HUES48 (cell line): Measurements from ENCODE around the gene LIPT2.

Source experiments
- H3K27ac ChIP-seq: one replicate; pipeline ENCODE4 v1.7.0; 2013; ENCODE audit warnings: low read depth, low read length, inconsistent platforms
- H3K27me3 ChIP-seq: 2 replicates; pipeline ENCODE4 v1.6.1; 2013; ENCODE audit warnings: mild to moderate bottlenecking, low read length; ENCODE audit not compliant: control insufficient read depth, insufficient read depth
- H3K36me3 ChIP-seq: 2 replicates; pipeline ENCODE4 v1.6.1; 2013; ENCODE audit warnings: low read length; ENCODE audit not compliant: control insufficient read depth, insufficient read depth
- H3K4me1 ChIP-seq: 2 replicates; pipeline ENCODE4 v1.6.1; 2013; ENCODE audit warnings: mild to moderate bottlenecking, low read length; ENCODE audit not compliant: control insufficient read depth, insufficient read depth
- H3K4me3 ChIP-seq: 2 replicates; pipeline ENCODE4 v1.5.1; 2013; ENCODE audit warnings: mild to moderate bottlenecking, low read depth, low read length
- H3K9ac ChIP-seq: 2 replicates; pipeline ENCODE4 v1.6.1; 2013; ENCODE audit warnings: mild to moderate bottlenecking, low read depth, low read length, moderate library complexity
- H3K9me3 ChIP-seq: 2 replicates; pipeline ENCODE4 v1.6.1; 2013; ENCODE audit warnings: low read length; ENCODE audit not compliant: control insufficient read depth, insufficient read depth

Gene LIPT2

GRCh38 chr11:74494916-74495315 lies 1.4 kb upstream of the LIPT2 start:
- Histone ChIP-seq H3K4me1 (peaks cover 7% of the 10 kb centered on the region), H3K9ac (no peak overlapping the region), H3K27ac (no peak overlapping the region), H3K4me3 (no peak overlapping the region), H3K36me3 (no peaks in the 10 kb centered on the region), H3K9me3 (no peaks in the 10 kb centered on the region), H3K27me3 (no peaks in the 10 kb centered on the region)

- Histone ChIP-seq H3K9ac (peak overlapping the region; percentile 57), H3K27me3 (no peaks in the 10 kb centered on the region), H3K4me3 (peak overlapping the region; percentile 77), H3K4me1 (peaks cover 7% of the 10 kb centered on the region), H3K9me3 (no peaks in the 10 kb centered on the region), H3K27ac (peak overlapping the region; percentile 98), H3K36me3 (no peaks in the 10 kb centered on the region)
Measured at GRCh38 chr11:74493791-74494630, 487 bp upstream of the LIPT2 start.

GRCh38 chr11:74492084-74492483 lies 1.4 kb downstream of the LIPT2 start:
- peak overlapping the region; percentile 22 for H3K27ac ChIP-seq
- H3K4me3 ChIP-seq = no peak overlapping the region; the same call in 1 of the 2 replicates
- H3K27me3 ChIP-seq = no peaks in the 10 kb centered on the region
- no peaks in the 10 kb centered on the region for H3K36me3 ChIP-seq
- no peaks in the 10 kb centered on the region for H3K9me3 ChIP-seq
- H3K9ac ChIP-seq = no peak overlapping the region
- peaks cover 7% of the 10 kb centered on the region for H3K4me1 ChIP-seq

- no peak overlapping the region for H3K4me3 ChIP-seq
- peaks cover 7% of the 10 kb centered on the region for H3K4me1 ChIP-seq
- no peak overlapping the region for H3K27ac ChIP-seq
- H3K9ac ChIP-seq = no peak overlapping the region
- no peaks in the 10 kb centered on the region for H3K27me3 ChIP-seq
- H3K9me3 ChIP-seq = no peaks in the 10 kb centered on the region
- H3K36me3 ChIP-seq = no peaks in the 10 kb centered on the region
Measured at GRCh38 chr11:74490941-74491340, 2.6 kb downstream of the LIPT2 start.

GRCh38 chr11:74487875-74488274 lies 5.6 kb downstream of the LIPT2 start:
- Histone ChIP-seq H3K27me3 (no peaks in the 10 kb centered on the region), H3K9ac (no peak overlapping the region), H3K27ac (no peak overlapping the region), H3K4me1 (no peaks in the 10 kb centered on the region), H3K4me3 (no peak overlapping the region), H3K9me3 (no peaks in the 10 kb centered on the region), H3K36me3 (no peaks in the 10 kb centered on the region)

- H3K27ac ChIP-seq = no peak overlapping the region
- H3K27me3 ChIP-seq = no peaks in the 10 kb centered on the region
- H3K4me3 ChIP-seq = no peak overlapping the region
- H3K9ac ChIP-seq = no peak overlapping the region
- H3K36me3 ChIP-seq = no peaks in the 10 kb centered on the region
- H3K9me3 ChIP-seq = no peaks in the 10 kb centered on the region
- H3K4me1 ChIP-seq = no peaks in the 10 kb centered on the region
Measured at GRCh38 chr11:74485868-74486267, 7.7 kb downstream of the LIPT2 start.

- Histone ChIP-seq H3K27me3 (no peaks in the 10 kb centered on the region), H3K36me3 (no peaks in the 10 kb centered on the region), H3K27ac (no peak overlapping the region), H3K4me1 (no peaks in the 10 kb centered on the region), H3K9ac (no peak overlapping the region), H3K4me3 (no peak overlapping the region), H3K9me3 (no peaks in the 10 kb centered on the region)
Measured at GRCh38 chr11:74480688-74481417, 12.7 kb downstream of the LIPT2 start.

GRCh38 chr11:74479732-74480123 lies 13.8 kb downstream of the LIPT2 start:
- no peak overlapping the region for H3K4me3 ChIP-seq
- H3K9ac ChIP-seq = no peak overlapping the region
- no peaks in the 10 kb centered on the region for H3K9me3 ChIP-seq
- H3K36me3 ChIP-seq = no peaks in the 10 kb centered on the region
- H3K27me3 ChIP-seq = no peaks in the 10 kb centered on the region
- H3K27ac ChIP-seq = no peak overlapping the region
- no peaks in the 10 kb centered on the region for H3K4me1 ChIP-seq

- Histone ChIP-seq H3K4me3 (no peak overlapping the region), H3K36me3 (no peaks in the 10 kb centered on the region), H3K9me3 (no peaks in the 10 kb centered on the region)
Measured at GRCh38 chr11:74478877-74479731, 14.4 kb downstream of the LIPT2 start.

GRCh38 chr11:74476536-74476935 lies 17.0 kb downstream of the LIPT2 start:
- Histone ChIP-seq H3K27me3 (no peaks in the 10 kb centered on the region), H3K36me3 (no peaks in the 10 kb centered on the region), H3K9ac (no peak overlapping the region), H3K4me3 (no peak overlapping the region), H3K27ac (no peak overlapping the region), H3K4me1 (no peaks in the 10 kb centered on the region), H3K9me3 (no peaks in the 10 kb centered on the region)

More at GRCh38 chr11:74478877-74479731, 14.4 kb downstream of the LIPT2 start:
- H3K27me3 ChIP-seq = no peaks in the 10 kb centered on the region
- no peak overlapping the region for H3K9ac ChIP-seq
- H3K4me1 ChIP-seq = no peaks in the 10 kb centered on the region
- no peak overlapping the region for H3K27ac ChIP-seq
